ENCODE results near the gene AZGP1.

DNA sequence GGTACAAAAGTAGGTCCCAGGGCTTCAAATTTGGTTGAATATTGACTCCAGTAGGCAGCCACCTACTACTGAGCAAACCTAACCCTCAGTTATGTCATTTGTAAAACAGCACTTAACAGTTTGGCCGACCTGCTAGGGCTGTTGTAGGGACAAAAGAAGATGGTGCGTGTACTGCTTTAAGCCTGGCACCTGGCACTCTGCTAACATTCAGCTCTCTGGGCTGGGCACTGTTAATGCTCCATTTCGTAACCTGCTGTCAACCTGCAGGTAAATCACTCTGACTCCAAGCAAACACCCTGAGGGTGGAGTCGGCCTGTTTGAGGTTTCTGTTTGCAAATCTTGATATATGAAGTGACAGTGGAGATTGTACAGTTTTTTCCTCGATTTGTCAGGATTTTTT lies 46.8 kb upstream of the AZGP1 start:
- TF ChIP-seq, protein P1, sequence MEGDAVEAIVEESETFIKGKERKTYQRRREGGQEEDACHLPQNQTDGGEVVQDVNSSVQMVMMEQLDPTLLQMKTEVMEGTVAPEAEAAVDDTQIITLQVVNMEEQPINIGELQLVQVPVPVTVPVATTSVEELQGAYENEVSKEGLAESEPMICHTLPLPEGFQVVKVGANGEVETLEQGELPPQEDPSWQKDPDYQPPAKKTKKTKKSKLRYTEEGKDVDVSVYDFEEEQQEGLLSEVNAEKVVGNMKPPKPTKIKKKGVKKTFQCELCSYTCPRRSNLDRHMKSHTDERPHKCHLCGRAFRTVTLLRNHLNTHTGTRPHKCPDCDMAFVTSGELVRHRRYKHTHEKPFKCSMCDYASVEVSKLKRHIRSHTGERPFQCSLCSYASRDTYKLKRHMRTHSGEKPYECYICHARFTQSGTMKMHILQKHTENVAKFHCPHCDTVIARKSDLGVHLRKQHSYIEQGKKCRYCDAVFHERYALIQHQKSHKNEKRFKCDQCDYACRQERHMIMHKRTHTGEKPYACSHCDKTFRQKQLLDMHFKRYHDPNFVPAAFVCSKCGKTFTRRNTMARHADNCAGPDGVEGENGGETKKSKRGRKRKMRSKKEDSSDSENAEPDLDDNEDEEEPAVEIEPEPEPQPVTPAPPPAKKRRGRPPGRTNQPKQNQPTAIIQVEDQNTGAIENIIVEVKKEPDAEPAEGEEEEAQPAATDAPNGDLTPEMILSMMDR (IDR thresholded peaks at IDR 0.05; ENCODE audit: insufficient read depth, low read length): no peak
- no peak for TF ChIP-seq POLR2AphosphoS5 (IDR thresholded peaks at IDR 0.05; ENCODE audit: low read depth)
- TF ChIP-seq, protein P2, sequence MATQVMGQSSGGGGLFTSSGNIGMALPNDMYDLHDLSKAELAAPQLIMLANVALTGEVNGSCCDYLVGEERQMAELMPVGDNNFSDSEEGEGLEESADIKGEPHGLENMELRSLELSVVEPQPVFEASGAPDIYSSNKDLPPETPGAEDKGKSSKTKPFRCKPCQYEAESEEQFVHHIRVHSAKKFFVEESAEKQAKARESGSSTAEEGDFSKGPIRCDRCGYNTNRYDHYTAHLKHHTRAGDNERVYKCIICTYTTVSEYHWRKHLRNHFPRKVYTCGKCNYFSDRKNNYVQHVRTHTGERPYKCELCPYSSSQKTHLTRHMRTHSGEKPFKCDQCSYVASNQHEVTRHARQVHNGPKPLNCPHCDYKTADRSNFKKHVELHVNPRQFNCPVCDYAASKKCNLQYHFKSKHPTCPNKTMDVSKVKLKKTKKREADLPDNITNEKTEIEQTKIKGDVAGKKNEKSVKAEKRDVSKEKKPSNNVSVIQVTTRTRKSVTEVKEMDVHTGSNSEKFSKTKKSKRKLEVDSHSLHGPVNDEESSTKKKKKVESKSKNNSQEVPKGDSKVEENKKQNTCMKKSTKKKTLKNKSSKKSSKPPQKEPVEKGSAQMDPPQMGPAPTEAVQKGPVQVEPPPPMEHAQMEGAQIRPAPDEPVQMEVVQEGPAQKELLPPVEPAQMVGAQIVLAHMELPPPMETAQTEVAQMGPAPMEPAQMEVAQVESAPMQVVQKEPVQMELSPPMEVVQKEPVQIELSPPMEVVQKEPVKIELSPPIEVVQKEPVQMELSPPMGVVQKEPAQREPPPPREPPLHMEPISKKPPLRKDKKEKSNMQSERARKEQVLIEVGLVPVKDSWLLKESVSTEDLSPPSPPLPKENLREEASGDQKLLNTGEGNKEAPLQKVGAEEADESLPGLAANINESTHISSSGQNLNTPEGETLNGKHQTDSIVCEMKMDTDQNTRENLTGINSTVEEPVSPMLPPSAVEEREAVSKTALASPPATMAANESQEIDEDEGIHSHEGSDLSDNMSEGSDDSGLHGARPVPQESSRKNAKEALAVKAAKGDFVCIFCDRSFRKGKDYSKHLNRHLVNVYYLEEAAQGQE (IDR thresholded peaks at IDR 0.05; ENCODE audit: insufficient replicate concordance, low read depth): no peak
- TF ChIP-seq GABPA (IDR thresholded peaks at IDR 0.05; ENCODE audit: low read depth): no peak
- TF ChIP-seq SPI1 (IDR thresholded peaks at IDR 0.05; ENCODE audit: borderline replicate concordance, low read depth): no peak

Measured in HL-60 (cell line).